Measurements from ENCODE around the gene NOSTRIN.
A peak's percentile ranks its signal among the peaks of the same experiment; 100 is the strongest.

NOSTRIN gene

GRCh38 chr2:168889635-168890005 lies 87.2 kb downstream of the NOSTRIN start:
- DNase-seq, result peak; percentile 37

- DNase-seq, result peak; percentile 98
These were observed 87.8 kb downstream of the NOSTRIN start, which contains the start of gene SPC25 for GRCh38 chr2:168890006-168890782. Gene SPC25 (minus strand): TSS chr2:168890430. CDS start chr2:168889519, 911 bp downstream.

- DNase-seq, result no peak
These were observed 89.9 kb downstream of the NOSTRIN start for GRCh38 chr2:168892327-168892726.

GRCh38 chr2:168894101-168894500 lies 91.7 kb downstream of the NOSTRIN start:
- no peak for DNase-seq

- DNase-seq, result no peak
These were observed 92.3 kb downstream of the NOSTRIN start for GRCh38 chr2:168894720-168895119.

GRCh38 chr2:168895771-168896170 lies 93.3 kb downstream of the NOSTRIN start:
- DNase-seq, result no peak

GRCh38 chr2:168896783-168897182 lies 94.3 kb downstream of the NOSTRIN start:
- DNase-seq, result no peak

GRCh38 chr2:168897449-168897848 lies 95.0 kb downstream of the NOSTRIN start:
- DNase-seq, result peak; percentile 15

- no peak for DNase-seq
These were observed 98.6 kb downstream of the NOSTRIN start, which contains the start of gene G6PC2 for GRCh38 chr2:168901003-168901402. Gene G6PC2 (plus strand): TSS chr2:168901291. CDS start chr2:168901332, 41 bp downstream.

- no peak for DNase-seq
These were observed 101.5 kb downstream of the NOSTRIN start for GRCh38 chr2:168903888-168904287.

- DNase-seq, result no peak
These were observed 101.9 kb downstream of the NOSTRIN start for GRCh38 chr2:168904358-168904757.

- DNase-seq, result no peak
These were observed 105.7 kb downstream of the NOSTRIN start for GRCh38 chr2:168907940-168908662.

- no peak for DNase-seq
These were observed 107.9 kb downstream of the NOSTRIN start for GRCh38 chr2:168910330-168910729.

- DNase-seq, result peak; percentile 34
These were observed 110.0 kb downstream of the NOSTRIN start for GRCh38 chr2:168912466-168912865.

- DNase-seq, result peak; percentile 79
These were observed 110.5 kb downstream of the NOSTRIN start for GRCh38 chr2:168912901-168913369.

GRCh38 chr2:168913495-168913894 lies 111.1 kb downstream of the NOSTRIN start:
- peak; percentile 48 for DNase-seq

All from DMS53 (cell line).